ENCODE data around the gene RAB6B.

The RAB6B gene

DNA sequence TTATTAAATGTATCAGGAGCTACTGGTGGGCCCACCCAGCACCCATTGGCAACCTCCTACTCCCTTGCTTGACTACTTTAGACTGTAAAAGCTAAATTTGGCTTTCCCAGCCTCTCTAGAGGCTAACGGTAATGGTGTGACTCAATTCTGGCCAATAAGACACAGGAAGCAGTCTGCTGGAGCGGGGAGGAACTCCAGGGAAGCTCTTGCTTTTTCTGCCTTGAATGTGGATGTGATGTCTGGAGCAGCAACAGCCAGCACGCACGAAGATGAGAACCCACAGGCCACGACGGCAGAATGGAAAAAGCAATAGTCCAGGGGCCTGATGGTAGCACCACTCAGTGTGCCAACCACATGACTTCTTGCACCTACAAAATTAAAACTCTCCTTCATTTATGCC, 39.9 kb downstream of the RAB6B start:
- DNase-seq, result no peak

DNA sequence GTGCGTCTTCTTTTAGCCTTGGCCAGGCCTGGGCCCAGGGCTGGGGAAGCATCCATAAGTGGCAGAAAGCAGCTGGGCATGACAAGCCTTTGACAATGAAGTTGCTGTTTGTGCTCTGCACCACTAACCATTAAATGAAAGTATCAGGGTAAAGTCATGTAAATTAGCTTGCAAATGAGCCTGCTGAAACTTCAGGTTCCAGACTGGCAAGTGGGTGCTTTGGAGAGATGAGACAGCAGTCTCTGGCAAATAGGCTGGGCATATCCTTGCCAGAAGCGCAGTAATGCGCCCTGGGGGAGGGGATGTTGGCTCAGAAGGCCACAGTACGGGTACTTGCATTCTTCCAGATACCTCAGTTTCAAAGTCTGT, 40.7 kb downstream of the RAB6B start:
- DNase-seq, result no peak

- no peak for DNase-seq
Measured at GRCh38 chr3:133854264-133855001, 41.2 kb downstream of the RAB6B start.

DNA sequence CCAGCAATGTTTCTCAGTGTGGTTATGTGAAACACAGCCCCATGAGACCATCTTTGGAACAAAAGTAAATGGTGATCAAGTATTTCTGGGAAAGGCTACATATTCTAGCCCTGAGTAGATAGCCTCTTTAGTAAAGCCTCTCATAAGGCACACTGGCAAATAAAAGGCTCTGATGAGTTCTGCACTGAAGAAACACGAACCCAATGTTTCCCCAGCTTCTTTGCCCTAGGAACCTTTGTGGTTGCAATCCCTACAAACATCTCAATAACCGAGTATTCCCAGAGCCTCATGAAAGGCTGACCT, 41.8 kb downstream of the RAB6B start:
- DNase-seq, result no peak

DNA sequence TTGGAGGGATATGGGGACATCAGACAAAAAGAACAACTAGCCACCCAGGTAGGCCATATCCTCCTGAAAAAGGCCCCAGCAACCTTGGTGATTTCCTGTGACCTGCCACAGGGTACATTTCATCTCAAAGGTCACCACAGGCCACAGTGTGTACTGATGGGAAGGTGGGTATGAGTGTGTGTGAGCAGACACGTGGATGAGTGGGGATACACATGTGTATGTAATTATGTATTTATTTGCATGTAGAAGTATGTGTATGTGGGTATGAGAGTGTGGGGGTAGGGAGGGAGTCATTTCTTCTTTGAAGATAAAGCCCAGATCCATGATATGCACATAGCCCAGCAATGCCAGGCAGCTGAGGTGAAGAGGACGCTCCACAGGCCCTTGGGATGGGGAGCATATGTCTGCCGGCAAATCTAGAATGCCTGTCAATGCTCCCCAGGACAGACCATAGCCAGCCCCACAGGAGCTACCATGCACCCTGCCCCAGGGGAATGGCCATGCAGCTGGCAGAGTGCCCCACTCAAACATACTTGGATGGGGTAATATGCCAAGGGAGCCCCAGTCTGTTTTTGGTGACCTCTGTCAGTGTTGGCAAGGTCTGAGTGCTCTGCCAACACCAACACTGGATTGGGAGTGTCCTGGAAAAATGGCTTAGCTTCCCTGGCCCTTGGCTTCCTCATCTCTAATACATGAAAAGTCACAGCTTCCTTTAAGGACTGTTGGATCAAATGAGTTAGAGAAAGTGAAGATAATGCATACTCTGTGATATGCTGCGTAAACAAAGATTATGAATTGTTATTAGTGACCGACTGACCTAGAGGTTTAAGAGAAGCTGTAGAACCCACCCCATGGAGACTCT, 42.4 kb downstream of the RAB6B start:
- no peak for DNase-seq

DNA sequence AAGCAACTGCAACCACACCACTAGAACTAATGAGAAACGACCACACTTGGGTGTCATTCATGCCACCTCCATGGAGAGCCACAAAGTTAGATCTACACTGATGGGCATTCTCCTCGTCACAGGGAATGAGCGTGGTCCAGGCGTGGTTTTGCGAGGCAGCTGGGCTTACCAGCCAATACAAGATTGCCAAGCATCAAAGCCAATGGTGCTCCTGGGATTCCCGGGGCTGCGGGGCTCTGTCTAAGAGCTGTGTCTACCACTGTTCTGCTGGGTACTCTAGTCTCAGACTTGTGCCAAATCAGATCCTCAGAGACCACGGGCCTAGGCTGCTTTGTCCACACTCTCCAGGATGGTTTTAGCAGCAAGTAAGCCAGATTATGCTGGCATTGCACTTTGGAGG, 43.8 kb downstream of the RAB6B start:
- no peak for DNase-seq

DNA sequence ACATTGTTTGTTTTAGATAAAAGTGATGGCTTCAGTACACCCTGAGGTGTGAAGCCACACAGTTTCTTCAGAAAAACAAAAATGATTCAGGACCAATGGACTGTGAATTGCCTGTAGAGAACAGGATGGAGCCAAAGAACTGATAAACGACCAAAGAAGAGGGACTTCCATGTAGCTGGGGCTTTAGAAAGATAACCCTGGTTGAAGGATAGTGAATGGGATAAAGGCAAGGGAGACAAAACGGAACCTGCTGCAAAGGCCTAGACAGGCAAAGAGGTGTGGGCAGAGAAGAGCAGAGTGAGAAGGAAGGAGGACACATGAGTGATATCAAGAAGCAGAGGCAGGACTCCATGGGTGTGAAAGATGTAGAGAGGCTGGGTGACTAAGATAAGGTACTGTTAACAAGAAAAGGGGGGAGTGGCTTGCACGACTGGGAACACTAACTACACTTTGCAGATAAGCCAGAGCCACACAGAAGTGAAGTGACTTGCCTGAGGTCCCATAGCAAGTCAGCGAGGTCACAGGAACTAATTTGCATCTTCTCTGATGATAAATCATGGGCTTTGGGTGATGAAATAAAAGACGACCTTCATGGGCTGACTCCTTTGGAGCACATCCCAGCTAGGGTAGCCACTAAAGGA, 44.3 kb downstream of the RAB6B start:
- no peak for DNase-seq

DNA sequence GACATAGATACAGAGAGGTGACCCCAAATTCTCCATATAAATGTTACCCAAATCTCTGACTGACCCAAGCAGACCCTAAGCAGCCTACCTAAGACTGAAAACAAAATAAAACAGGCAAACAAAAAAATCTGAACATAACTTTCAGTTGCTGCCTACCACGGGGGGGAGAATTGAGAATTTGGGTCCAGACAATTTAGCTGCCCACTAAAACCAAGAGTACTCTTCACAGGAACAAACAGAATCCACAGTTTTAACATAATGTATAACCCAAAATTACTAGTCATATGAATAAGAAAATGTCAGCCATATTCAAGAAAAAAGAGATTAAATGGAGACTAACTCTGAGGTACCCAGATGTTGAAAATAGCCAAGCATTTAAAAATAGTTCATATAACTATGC, 45.6 kb downstream of the RAB6B start:
- DNase-seq, result no peak

DNA sequence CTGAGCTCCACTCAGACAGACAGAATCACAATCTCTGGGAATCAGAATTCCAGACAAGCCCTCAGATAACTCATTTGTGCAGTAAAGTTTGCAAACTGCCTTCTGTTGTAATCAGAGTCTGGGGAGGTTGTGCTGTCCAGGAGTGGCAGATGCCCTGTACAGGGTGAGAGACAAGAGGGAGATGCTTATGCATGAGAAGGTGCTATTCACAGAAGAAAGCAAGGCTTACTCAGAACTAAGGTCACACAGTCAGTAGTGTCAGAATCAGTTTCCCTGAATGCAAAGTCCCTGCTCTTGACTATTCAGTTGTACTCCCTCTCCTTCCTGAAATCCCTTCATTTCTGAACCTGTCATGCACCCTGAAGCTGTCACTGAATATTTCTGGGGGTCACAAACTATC, 46.3 kb downstream of the RAB6B start:
- no peak for DNase-seq

DNA sequence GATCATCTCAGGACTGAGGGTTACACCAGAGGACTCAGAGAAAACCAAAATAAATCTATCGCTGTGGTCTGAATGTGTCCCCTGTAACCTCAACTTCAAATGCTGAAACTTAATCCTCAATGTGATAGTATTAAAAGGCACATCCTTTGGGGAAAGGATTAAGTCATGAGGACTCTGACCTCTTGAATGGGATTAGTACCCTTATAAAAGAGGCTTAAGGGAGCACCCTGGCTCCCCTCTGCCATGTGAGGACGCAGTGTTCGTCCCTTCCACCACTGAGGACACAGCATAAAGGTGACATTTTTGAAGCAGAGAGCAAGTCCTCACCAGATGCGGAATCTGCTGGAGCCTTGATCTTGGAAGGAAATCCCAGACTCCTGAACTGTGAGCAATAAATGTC, 50.6 kb downstream of the RAB6B start:
- DNase-seq, result no peak

- no peak for DNase-seq
Measured at GRCh38 chr3:133843634-133844033, 52.0 kb downstream of the RAB6B start.

GRCh38 chr3:133842158-133842557, 53.5 kb downstream of the RAB6B start:
- DNase-seq, result no peak

- no peak for DNase-seq
Measured at GRCh38 chr3:133841196-133841595, 54.5 kb downstream of the RAB6B start.

GRCh38 chr3:133840767-133841166, 54.9 kb downstream of the RAB6B start:
- DNase-seq, result no peak

- no peak for DNase-seq
Measured at GRCh38 chr3:133840055-133840737, 55.5 kb downstream of the RAB6B start.

DNA sequence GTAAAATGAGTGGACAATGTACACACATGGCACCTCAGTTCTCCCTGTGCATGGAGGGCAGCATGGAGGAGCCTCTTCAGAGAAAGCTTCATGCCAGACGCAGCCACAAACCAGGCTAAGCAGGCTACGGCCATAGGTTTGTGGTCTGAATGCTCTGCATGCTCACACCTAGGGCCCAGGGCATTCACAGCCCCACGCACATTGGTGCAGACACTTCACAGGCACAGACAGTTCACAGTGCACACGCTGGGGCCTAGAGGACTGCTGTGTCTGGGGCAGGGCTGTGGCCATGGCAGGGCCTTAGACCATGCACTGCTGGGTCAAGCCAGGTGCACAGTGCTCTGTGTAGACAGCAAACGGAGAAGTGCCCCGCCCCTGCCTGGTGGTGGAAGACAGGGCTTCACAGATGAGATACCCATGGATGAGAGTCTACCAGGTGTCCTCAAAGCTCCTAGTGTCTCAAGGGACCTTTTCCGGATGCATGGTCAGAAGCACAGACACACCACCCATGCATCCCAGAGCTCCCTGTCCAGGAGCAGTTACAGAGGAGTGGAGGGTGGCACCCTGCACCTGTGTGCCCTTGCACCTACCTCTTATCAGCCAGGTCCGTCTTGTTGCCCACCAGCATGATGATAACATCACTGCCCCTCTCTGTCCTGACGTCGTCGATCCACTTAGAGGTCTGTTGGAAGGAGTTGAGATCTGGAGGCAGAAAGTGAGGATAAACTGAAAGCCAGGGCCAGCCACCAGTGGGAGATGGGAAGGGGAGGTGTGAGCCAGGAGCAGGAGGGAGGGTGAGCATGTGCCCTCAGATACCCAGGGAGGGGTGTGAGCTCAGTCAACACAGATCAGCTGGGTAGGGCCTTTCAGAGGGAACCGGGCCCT, 56.5 kb downstream of the RAB6B start:
- no peak for DNase-seq

GRCh38 chr3:133838296-133838789, 57.3 kb downstream of the RAB6B start:
- no peak for DNase-seq

DNA sequence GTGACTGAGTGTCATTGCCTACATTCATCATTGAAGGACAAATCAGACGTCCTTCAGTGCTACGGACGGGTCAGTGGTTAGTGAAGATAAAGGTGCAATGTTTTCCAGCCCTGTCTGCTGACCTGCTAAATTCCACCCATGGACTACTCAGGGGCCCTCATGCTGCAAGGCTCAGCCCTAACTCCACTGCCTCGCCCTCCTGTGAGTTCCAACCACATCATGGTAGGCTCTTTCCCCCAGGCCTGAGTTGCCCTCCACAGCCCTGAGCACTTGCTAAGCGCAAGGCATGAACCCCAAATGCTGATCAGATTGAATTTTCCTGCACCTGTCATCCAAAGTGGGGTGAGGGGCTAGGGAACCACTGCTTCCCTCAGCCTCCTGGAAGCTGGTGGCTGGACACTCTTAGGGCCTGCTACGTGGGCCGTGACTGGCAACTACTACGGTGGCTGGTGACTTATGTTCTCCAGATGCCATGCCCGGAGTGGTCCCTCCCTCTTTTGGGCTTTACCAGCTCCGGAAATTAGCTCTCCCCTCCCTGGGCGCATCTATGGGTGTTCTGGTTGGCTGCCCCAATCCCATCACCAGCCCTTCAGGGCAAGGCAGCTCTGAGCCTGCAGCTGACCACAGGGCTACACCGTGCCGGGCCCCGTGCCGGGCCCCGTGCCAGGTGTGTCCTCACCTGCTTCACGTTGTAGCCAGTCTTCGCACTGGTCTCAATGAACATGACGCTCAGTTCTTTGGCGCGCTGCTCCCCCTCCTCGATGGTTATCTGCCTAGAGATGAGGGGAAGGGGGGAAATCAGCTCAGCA, 58.0 kb downstream of the RAB6B start:
- no peak for DNase-seq

DNA sequence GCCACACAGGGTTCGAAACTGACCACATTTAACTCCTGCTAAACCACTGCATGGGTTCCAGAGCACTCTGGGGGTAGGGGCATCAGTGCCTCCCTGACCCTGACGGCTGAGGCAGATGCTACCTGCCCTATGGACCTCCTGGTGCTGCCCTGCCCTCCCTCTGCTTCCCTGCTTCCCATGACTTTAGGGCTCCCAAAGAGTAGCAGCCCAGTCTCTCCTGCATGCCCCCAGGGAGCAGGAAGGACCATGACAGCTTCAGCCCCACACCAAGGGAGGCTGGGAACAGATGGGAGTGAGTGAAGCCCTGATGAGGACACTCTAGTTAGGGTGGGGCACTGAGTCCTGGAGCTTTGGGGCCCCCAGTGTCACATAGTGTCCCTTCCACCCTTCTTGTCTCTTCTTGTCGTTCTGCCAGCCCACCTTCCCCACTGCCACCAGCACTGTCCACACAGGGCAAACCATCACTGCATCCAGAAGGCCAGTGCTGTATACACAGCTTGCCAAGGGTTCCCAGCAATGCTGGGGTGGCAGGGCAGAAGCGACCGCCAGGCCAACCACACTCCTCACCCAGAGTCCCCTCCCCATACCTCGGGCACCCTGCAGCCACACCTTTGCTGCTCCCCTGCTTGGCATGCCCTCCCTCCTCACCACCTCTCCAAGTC, 59.1 kb downstream of the RAB6B start:
- DNase-seq, result no peak

- no peak for DNase-seq
Measured at GRCh38 chr3:133835961-133836360, 59.7 kb downstream of the RAB6B start.

GRCh38 chr3:133835418-133835743, 60.3 kb downstream of the RAB6B start:
- DNase-seq, result no peak

All from CD4-positive, alpha-beta T cell treated with Interleukin-17A for 4 hours (primary cell).